GM10248 (cell line): ENCODE results near the gene ARHGAP33.

Experiments
- CTCF ChIA-PET: fragments of 300-600 bp; sonication (Branson Sonifier 250); formaldehyde crosslinking; extraction: SDS; loops from one replicate; lab custom pipeline; 2021; ENCODE audit warnings: antibody characterized with exemption; lab: Yijun Ruan, JAX
- POLR2A ChIA-PET: fragments of 350-650 bp; sonication (Branson Sonifier 250); formaldehyde crosslinking; extraction: SDS; loops from one replicate; lab custom pipeline; 2020; ENCODE audit warnings: antibody characterized with exemption; lab: Yijun Ruan, JAX
- DNase-seq: peaks from one replicate; pipeline ENCODE4 v3.0.0; 2012; ENCODE audit errors: extremely low spot score
- CTCF ChIP-seq: IDR thresholded peaks from 2 replicates; pipeline ENCODE4 v1.5.1; 2012; ENCODE audit warnings: mild to moderate bottlenecking, low read depth; ENCODE audit errors: extremely low read depth, missing control alignments, control extremely low read depth

Gene ARHGAP33

GRCh38 chr19:35754370-35755130 is 20.8 kb upstream of the ARHGAP33 start:
- ChIA-PET CTCF (no interaction called here), POLR2A (no interaction called here)
- no peak for TF ChIP-seq CTCF
- DNase-seq = no peak

GRCh38 chr19:35755131-35755549 is 20.2 kb upstream of the ARHGAP33 start:
- POLR2A ChIA-PET = no interaction called here
- TF ChIP-seq CTCF = no peak
- no peak for DNase-seq
- CTCF ChIA-PET = no interaction called here

DNA sequence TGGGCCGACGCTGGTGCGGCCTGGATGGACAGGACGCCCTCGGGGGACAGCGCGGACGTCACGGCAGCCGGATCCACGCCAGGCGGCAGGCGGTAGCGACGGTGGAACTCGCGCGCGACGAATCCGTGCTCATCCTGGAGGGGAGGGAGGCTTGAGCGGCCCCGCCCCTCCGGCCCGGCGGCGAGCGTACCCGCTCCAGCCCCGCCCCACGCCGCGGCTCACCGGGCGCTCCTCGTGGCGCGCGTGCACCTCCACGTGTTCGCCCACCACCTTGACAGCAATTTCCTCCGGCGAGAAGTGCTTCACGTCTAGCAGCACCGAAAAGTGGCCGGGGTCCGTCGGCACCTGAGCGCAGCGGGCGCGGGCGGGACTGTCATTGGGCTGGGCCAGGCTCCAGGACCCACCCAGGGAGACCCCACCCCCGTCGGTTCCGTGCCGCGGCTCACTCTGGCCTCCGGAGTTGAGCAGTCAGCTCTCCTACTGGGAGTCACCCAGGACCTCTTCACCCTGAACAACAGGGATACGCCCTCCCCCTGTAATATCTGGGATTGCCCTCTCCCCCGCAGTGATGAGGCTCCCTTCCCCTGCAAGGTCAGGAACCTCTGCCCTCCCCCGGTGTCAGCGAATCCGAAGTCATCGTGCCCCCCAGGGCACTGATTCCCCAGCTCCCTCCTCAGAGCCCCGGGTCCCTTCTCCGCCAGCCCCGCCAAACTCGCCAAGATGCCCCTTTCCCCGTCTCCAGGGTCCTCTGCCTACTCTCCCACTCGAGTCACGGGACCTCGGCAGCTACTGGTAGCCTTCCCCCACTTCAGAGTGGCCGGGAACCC is 19.6 kb upstream of the ARHGAP33 start:
- CTCF ChIA-PET = no interaction called here
- TF ChIP-seq CTCF = no peak
- peak; percentile 20 for DNase-seq
- POLR2A ChIA-PET = no interaction called here

- no peak for DNase-seq
- no peak for TF ChIP-seq CTCF
- CTCF ChIA-PET = no interaction called here
- POLR2A ChIA-PET = interaction anchor here (1.3 kb wide), 1 partner anchor 8 kb away, joined by 5 read pairs; the partner anchor contains the start of gene LIN37
These were observed 18.8 kb upstream of the ARHGAP33 start, which contains the start of gene HSPB6 for GRCh38 chr19:35756377-35757230. Gene HSPB6 (minus strand): TSS chr19:35757029. CDS start chr19:35757008, 21 bp downstream.

- CTCF ChIA-PET = no interaction called here
These were observed 18.1 kb upstream of the ARHGAP33 start for GRCh38 chr19:35757231-35757748.

More at GRCh38 chr19:35757231-35757748, 18.1 kb upstream of the ARHGAP33 start:
- POLR2A ChIA-PET = interaction anchor here (1.3 kb wide), 1 partner anchor 9 kb away, joined by 5 read pairs; the partner anchor contains the start of gene LIN37
- no peak for TF ChIP-seq CTCF
- DNase-seq = peak; percentile 25
